ENCODE measurements around the gene ATP6AP2. TPM values are rescaled to one million over a fixed set of nuclear protein-coding genes. Genes with fewer than 3 reads are reported as not detected.
"Not testable (repeated sequence)": the region's sequence is repeated elsewhere in the genome, so short reads cannot be mapped to it uniquely, and the experiment has no call there.

Gene ATP6AP2
- total RNA-seq, 2 donors from 2014 or later, result 44.9 to 82.6 TPM

DNA sequence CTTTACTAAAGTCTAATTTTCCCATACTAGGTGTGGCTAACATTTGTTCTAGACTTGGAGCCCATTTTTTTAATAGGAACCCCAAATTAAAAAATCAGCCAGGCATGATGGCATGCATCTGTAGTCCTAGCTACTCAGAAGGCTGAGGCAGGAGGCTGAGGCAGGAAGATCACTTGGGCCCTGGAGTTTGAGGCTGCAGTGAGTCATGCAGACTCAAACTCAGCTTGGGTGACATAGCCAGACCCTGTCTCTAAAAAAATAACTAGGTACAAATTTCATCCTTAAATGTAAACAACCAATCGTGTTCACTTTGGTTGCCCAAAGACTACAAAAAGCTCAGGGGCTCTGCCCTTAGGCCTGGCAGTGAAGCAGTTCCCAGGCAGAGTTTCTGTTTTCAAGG is 6.9 kb downstream of the ATP6AP2 start:
- ATAC-seq (replicated peaks), result peak; percentile 42
- not testable (repeated sequence) for H3K27ac Mint-ChIP-seq, H3K27me3 Mint-ChIP-seq, H3K4me3 Mint-ChIP-seq, H3K9me3 Mint-ChIP-seq
- Mint-ChIP-seq H3K36me3 (ENCODE audit: low read depth) (peaks cover 27% of the 10 kb centered on the region), H3K4me1 (peaks cover 22% of the 10 kb centered on the region)

DNA sequence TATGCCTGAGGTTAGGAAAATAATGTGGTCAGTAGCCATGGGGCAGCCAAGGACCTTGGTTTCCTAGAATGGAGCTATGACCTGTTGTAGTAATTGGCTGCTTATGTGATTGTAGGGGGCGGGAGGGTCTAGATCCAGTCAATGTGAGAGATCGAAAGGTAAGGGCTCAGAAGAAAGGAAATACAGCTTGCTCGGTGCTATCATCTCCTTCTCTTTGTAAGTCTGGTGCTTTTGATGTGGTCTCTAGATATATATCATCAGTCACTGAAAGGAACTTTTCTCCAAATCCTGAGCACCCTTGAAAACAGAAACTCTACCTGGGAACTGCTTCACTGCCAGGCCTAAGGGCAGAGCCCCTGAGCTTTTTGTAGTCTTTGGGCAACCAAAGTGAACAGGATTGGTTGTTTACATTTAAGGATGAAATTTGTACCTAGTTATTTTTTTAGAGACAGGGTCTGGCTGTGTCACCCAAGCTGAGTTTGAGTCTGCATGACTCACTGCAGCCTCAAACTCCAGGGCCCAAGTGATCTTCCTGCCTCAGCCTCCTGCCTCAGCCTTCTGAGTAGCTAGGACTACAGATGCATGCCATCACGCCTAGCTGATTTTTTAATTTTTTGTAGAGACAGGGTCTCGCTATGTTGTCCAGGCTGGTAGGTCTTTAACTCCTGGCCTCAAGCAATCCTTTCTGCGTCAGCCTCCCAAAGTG is 9.0 kb downstream of the ATP6AP2 start:
- peak; percentile 95 for ATAC-seq (replicated peaks)
- H3K4me1 Mint-ChIP-seq, H3K9me3 Mint-ChIP-seq, H3K27me3 Mint-ChIP-seq: not testable (repeated sequence)
- H3K4me3 Mint-ChIP-seq, result peak overlapping the region; percentile 41
- H3K36me3 Mint-ChIP-seq (ENCODE audit: low read depth), result peaks cover 48% of the 10 kb centered on the region
- peak overlapping the region; percentile 52 for H3K27ac Mint-ChIP-seq

DNA sequence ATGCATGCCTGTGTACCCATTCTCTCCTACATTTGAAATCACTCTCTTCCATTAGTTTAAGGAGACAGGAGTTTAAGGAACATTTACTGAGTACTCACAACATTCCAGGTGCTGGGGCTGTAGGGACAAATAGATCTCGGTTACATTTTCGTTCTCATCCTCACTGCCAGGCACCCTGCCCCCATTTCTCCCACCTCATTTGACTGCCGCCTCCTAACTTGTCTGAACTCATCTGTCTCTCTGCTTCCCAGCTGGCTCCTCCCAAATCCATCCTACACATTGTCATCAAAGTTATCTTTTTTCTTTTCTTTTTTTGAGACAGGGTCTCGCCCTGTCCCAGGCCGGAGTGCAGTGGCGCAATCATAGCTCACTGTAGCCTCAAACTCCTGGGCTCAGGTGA is 22.7 kb downstream of the ATP6AP2 start:
- ATAC-seq (replicated peaks), result no peak
- no peak overlapping the region for H3K4me3 Mint-ChIP-seq
- peaks cover 54% of the 10 kb centered on the region for H3K36me3 Mint-ChIP-seq (ENCODE audit: low read depth)
- no peaks in the 10 kb centered on the region for H3K4me1 Mint-ChIP-seq
- no peak overlapping the region for H3K27ac Mint-ChIP-seq
- H3K9me3 Mint-ChIP-seq, result no peaks in the 10 kb centered on the region
- no peaks in the 10 kb centered on the region for H3K27me3 Mint-ChIP-seq

DNA sequence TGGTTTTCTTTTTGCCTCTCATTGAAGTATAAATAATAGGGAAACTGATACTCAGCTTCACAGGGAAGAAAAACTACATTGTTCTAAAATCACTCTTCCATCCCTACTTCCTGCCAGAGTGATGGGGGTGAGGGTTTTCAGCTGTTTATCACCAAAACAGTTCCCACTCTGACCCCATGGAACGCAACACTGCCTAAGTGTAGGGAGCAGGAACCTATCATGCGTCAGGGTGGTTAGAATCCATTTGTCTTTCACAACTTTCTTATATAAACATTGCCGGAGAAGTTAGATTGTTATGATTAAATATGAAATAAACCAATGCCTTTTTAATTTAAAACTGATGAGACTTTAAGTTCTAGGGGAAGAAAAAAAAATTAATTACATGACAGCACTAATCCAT is 26.6 kb downstream of the ATP6AP2 start:
- no peak for ATAC-seq (replicated peaks)
- no peaks in the 10 kb centered on the region for H3K9me3 Mint-ChIP-seq
- no peaks in the 10 kb centered on the region for H3K4me1 Mint-ChIP-seq
- no peak overlapping the region for H3K4me3 Mint-ChIP-seq
- no peak overlapping the region for H3K27ac Mint-ChIP-seq
- H3K27me3 Mint-ChIP-seq, result no peaks in the 10 kb centered on the region
- H3K36me3 Mint-ChIP-seq (ENCODE audit: low read depth), result peaks cover 21% of the 10 kb centered on the region

DNA sequence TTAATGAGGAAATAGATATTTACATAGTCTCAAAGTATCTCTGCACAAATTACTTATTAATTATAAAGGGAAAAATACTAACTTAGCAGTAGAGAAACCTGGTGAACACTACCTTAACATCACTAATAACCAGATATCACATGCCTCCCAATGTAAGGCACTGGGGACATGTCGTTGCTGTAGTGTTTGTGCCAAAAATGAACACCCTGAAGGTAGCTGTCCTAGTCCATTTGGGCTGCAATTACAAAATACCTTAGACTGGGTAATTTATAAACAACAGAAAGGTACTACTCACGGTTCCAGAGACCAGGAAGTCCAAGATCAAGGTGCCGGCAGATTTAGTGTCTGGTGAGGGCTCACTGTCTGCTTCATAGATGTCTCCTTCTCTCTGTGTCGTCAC is 31.7 kb downstream of the ATP6AP2 start:
- no peak overlapping the region for H3K27ac Mint-ChIP-seq
- no peaks in the 10 kb centered on the region for H3K4me1 Mint-ChIP-seq
- H3K27me3 Mint-ChIP-seq, result no peaks in the 10 kb centered on the region
- H3K4me3 Mint-ChIP-seq, result no peak overlapping the region
- ATAC-seq (replicated peaks), result no peak
- no peaks in the 10 kb centered on the region for H3K9me3 Mint-ChIP-seq
- no peaks in the 10 kb centered on the region for H3K36me3 Mint-ChIP-seq (ENCODE audit: low read depth)

DNA sequence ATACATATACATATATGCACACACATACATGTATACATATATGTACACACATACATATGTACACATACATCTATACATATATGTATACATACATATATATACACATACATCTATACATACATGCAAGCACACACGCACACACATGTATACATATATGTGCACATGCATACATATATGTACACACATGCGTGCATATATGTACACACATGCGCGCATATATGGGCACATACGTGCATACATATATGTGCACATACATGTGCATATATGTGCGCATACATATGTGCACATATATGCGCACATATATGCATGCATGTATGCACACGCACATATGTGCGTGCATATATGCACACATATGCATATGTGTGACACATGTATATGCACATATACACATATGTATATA is 35.2 kb downstream of the ATP6AP2 start:
- no peak overlapping the region for H3K27ac Mint-ChIP-seq
- H3K4me1 Mint-ChIP-seq, result no peaks in the 10 kb centered on the region
- no peak for ATAC-seq (replicated peaks)
- H3K9me3 Mint-ChIP-seq, result no peaks in the 10 kb centered on the region
- no peaks in the 10 kb centered on the region for H3K27me3 Mint-ChIP-seq
- no peak overlapping the region for H3K4me3 Mint-ChIP-seq
- H3K36me3 Mint-ChIP-seq (ENCODE audit: low read depth), result no peaks in the 10 kb centered on the region

DNA sequence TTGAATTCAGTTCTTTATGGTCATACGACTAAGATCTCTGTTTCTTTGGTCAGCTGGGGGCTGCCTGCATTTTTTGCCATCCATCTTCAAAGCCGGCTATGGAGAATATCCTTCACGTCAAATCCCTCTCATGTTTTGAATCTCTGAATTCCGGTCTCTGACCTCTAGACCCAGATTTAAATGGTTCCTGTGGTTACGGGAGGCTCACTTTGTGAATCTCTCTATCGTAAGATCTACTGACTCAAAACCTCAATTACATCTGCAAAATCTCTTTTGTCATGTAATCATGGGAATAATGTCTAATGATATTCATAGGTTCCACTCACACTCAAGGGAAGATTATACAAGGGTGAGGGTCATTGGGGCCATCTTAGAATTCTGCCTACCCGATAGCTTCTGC is 36.8 kb downstream of the ATP6AP2 start:
- H3K27me3 Mint-ChIP-seq, result no peaks in the 10 kb centered on the region
- no peaks in the 10 kb centered on the region for H3K4me1 Mint-ChIP-seq
- no peak overlapping the region for H3K27ac Mint-ChIP-seq
- H3K9me3 Mint-ChIP-seq, result no peaks in the 10 kb centered on the region
- no peak overlapping the region for H3K4me3 Mint-ChIP-seq
- H3K36me3 Mint-ChIP-seq (ENCODE audit: low read depth), result no peaks in the 10 kb centered on the region
- ATAC-seq (replicated peaks), result no peak

DNA sequence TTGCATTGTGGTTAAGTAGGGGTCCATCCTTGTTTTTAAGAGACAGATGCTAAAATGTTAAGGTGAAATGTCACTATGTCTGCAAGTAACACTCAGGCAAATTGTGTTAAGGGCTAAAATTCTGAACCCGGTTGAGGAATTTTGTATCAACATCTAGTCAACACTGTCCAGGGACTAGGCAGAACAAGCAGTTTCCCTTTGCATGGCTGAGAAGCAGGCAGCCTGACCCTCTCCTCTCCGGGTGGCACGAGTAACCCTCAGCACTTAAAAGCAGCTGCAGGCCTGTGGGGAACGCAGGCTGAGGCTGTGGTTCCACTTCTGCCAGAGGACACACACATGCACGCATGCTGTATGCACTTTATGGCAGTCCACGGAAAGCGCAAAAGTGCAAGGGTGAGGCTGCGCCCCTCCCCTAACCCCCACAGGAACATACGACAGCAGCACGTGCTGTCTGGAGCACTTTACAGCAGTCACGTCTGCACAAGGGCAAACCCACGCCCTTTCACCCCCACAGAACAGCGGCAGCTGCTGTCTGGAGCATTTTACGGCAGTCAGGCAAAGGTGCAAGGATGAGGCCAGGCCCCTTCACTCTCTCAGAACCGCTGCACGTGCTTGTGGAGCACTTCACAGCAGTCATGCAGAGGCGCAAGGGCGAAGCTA is 41.8 kb downstream of the ATP6AP2 start:
- H3K27me3 Mint-ChIP-seq, result no peaks in the 10 kb centered on the region
- peaks cover 13% of the 10 kb centered on the region for H3K36me3 Mint-ChIP-seq (ENCODE audit: low read depth)

DNA sequence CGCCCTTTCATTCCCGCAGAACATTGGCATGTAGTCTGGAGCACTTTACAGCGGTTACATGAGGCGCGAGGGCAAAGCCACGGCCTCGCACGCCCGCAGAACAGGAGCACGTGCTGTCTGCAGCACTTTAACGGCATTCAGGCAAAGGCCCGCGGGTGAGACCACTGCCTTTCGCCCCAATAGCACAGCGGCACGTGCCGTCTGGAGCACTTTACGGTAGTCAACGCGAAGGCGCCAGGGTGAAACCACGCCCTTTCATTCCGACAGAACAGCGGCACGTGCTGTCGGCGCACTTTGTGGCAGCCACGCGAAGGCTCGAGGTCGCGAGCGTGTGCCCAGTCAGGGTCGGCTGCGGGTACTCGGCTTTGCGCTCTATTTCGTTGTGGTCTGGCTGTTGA is 42.4 kb downstream of the ATP6AP2 start, which contains the start of gene MPC1L:
MPC1L (plus strand) TSS at position 290 of the 398 bp plus-strand sequence. CDS start 138 bp downstream, outside the sequence.
- no peaks in the 10 kb centered on the region for H3K9me3 Mint-ChIP-seq
- H3K4me1 Mint-ChIP-seq, result no peaks in the 10 kb centered on the region
- H3K27me3 Mint-ChIP-seq, result no peaks in the 10 kb centered on the region
- ATAC-seq (replicated peaks), result no peak
- H3K36me3 Mint-ChIP-seq (ENCODE audit: low read depth), result peaks cover 18% of the 10 kb centered on the region
- H3K27ac Mint-ChIP-seq, result no peak within 1 kb of the TSS
- H3K4me3 Mint-ChIP-seq, result no peak within 1 kb of the TSS

More for the DNA sequence above, 41.8 kb downstream of the ATP6AP2 start:
- Mint-ChIP-seq H3K27ac (no peak overlapping the region), H3K4me3 (no peak overlapping the region), H3K9me3 (no peaks in the 10 kb centered on the region), H3K4me1 (no peaks in the 10 kb centered on the region)
- ATAC-seq (replicated peaks), result no peak

DNA sequence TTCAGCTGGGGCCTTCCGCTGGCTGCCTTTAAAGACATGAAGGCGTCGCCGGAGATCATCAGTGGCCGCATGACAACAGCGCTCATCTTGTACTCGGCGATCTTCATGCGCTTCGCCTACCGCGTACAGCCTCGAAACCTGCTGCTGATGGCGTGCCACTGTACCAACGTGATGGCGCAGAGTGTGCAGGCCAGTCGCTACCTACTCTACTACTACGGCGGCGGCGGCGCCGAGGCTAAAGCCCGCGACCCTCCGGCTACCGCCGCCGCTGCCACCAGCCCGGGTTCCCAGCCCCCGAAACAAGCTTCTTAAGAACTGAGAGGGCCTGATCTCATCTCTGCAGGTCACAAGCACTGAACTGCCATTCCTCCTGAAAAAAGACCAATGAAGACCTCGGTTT is 42.9 kb downstream of the ATP6AP2 start:
- no peaks in the 10 kb centered on the region for H3K27me3 Mint-ChIP-seq
- no peak overlapping the region for H3K27ac Mint-ChIP-seq
- no peak overlapping the region for H3K4me3 Mint-ChIP-seq
- no peaks in the 10 kb centered on the region for H3K4me1 Mint-ChIP-seq
- H3K9me3 Mint-ChIP-seq, result no peaks in the 10 kb centered on the region
- peaks cover 24% of the 10 kb centered on the region for H3K36me3 Mint-ChIP-seq (ENCODE audit: low read depth)
- no peak for ATAC-seq (replicated peaks)

DNA sequence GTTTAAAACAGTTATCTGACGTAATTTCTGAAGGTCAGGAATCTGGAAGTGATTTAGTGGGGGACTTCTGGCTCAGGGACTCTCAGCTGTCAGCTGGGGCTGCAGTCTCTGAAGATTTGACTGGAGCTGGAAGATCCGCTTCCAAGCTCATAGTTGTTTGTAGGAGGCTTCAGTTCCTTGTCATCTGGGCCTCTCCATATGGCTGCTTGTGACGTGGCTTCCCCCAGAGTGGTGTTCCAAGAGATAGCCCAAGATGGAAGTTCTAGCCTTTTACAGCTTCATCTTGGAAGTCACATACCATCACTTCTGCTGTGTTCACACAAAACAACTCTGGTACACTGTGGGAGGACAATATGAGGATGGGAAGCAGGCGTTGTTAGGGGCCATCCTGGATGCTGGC is 44.5 kb downstream of the ATP6AP2 start:
- Mint-ChIP-seq H3K4me1 (no peaks in the 10 kb centered on the region), H3K27ac (no peak overlapping the region), H3K36me3 (ENCODE audit: low read depth) (peaks cover 31% of the 10 kb centered on the region), H3K27me3 (no peaks in the 10 kb centered on the region), H3K9me3 (no peaks in the 10 kb centered on the region), H3K4me3 (no peak overlapping the region)
- no peak for ATAC-seq (replicated peaks)

DNA sequence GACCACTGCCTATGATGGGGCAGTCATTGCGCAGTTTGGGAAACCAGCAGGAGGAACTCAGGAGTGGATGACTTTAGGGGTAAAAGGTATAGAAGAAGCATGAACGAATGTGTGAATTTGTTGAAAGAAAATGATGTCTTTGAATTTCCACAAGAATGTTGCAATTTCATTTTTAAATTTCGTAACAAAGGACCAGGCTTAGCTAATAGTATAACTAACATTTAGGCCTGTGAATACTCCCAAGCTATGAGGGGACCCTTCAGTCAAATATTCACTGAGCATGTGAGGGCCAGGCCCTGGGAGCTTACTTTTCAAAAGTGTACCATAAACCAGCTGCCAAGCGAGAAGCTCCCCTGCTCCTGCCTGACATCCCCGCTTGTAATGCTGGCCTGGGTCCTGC is 47.7 kb downstream of the ATP6AP2 start:
- no peak overlapping the region for H3K27ac Mint-ChIP-seq
- H3K9me3 Mint-ChIP-seq, result no peaks in the 10 kb centered on the region
- no peak for ATAC-seq (replicated peaks)
- H3K36me3 Mint-ChIP-seq (ENCODE audit: low read depth), result peaks cover 62% of the 10 kb centered on the region
- no peak overlapping the region for H3K4me3 Mint-ChIP-seq
- no peaks in the 10 kb centered on the region for H3K27me3 Mint-ChIP-seq
- H3K4me1 Mint-ChIP-seq, result peaks cover 5% of the 10 kb centered on the region

DNA sequence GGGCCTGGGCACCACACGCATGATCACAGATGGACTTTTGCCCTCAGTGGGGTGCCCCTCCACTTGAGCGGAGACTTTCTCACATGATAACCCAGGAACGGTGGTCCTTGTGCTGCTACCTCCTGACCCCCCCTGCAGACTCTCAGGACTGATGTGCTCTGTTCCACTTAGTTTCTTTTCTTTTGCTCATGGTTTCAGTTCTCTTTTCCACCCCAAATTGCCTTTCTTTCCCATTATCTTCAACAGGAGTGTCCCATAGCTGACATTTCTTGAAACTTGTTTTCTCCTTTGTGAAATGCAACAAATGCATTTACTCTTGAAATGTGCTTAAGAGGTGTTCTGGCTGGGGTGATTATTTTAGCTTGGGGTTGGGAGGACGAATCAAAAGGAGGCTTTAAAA is 51.4 kb downstream of the ATP6AP2 start:
- peak overlapping the region; percentile 75 for H3K27ac Mint-ChIP-seq
- H3K36me3 Mint-ChIP-seq (ENCODE audit: low read depth), result peaks cover 90% of the 10 kb centered on the region
- no peaks in the 10 kb centered on the region for H3K27me3 Mint-ChIP-seq
- H3K9me3 Mint-ChIP-seq, result no peaks in the 10 kb centered on the region
- H3K4me1 Mint-ChIP-seq, result peaks cover 5% of the 10 kb centered on the region
- no peak overlapping the region for H3K4me3 Mint-ChIP-seq
- ATAC-seq (replicated peaks), result no peak

DNA sequence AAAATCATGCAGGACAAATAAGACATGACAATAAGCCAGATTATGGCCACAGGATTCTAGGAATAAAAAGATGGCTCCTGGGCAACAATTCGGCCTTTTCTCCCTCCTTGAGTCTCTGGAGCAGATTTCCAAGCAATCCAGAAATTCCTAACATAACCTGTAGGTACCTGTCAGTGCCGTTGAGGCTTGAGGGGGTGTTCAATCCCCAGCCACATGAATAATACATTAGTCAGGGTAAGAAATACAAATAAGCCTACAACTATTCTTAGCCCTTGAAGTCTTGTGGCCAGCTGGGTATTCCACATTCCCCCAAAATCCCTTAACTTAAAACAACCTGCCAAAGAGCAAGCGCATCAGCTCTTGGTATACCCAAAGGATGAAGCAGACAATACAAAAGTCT is 56.9 kb downstream of the ATP6AP2 start:
- H3K4me1 Mint-ChIP-seq, result peaks cover 17% of the 10 kb centered on the region
- no peaks in the 10 kb centered on the region for H3K27me3 Mint-ChIP-seq
- no peak overlapping the region for H3K4me3 Mint-ChIP-seq
- H3K9me3 Mint-ChIP-seq, result no peaks in the 10 kb centered on the region
- H3K27ac Mint-ChIP-seq, result no peak overlapping the region
- H3K36me3 Mint-ChIP-seq (ENCODE audit: low read depth), result peaks cover 90% of the 10 kb centered on the region
- ATAC-seq (replicated peaks), result no peak

DNA sequence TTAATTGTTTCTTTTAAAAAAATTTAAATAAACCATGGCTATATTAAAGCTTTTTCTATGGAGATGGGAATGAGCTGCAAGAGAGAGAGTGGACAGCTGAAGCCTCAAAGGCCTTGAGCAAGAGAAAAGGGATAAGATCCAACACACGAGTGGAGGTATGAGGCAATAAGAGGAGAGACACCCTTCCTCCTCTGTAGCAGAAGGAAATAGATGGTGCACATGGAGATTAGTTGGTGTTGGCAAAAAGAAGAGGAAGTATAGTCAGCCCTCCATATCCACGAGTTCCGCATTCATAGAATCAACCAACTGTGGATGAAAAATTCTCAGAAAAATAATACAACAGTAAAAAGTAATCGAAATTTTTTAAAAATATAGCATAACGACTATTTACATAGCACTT is 63.4 kb downstream of the ATP6AP2 start:
- peaks cover 61% of the 10 kb centered on the region for H3K36me3 Mint-ChIP-seq (ENCODE audit: low read depth)
- H3K9me3 Mint-ChIP-seq, result no peaks in the 10 kb centered on the region
- ATAC-seq (replicated peaks), result no peak
- H3K4me1 Mint-ChIP-seq, result peaks cover 19% of the 10 kb centered on the region
- no peaks in the 10 kb centered on the region for H3K27me3 Mint-ChIP-seq
- peak overlapping the region; percentile 91 for H3K4me3 Mint-ChIP-seq
- peak overlapping the region; percentile 90 for H3K27ac Mint-ChIP-seq
